CD1c-positive myeloid dendritic cell (primary cell): ENCODE data around the gene ADPRM.
"Not testable (repeated sequence)": the region's sequence is repeated elsewhere in the genome, so short reads cannot be mapped to it uniquely, and the experiment has no call there.

Source experiments
- DNase-seq: peaks from one replicate; pipeline ENCODE4 v3.0.0-alpha.2; 2016; ENCODE audit errors: extremely low spot score

ADPRM gene

GRCh38 chr17:10697092-10698081 lies at the start of gene ADPRM, which contains the start of gene SCO1:
Gene ADPRM (plus strand): TSS chr17:10697594. CDS start chr17:10704927, 7,333 bp downstream.
Gene SCO1 (minus strand): TSS chr17:10697533. CDS start chr17:10697507, 26 bp downstream.
- DNase-seq, result peak; percentile 96

GRCh38 chr17:10648381-10648780 lies 49.0 kb upstream of the ADPRM start:
- no peak for DNase-seq

- DNase-seq, result no peak
Measured at GRCh38 chr17:10648956-10649355, 48.4 kb upstream of the ADPRM start.

GRCh38 chr17:10649602-10650001 lies 47.8 kb upstream of the ADPRM start:
- DNase-seq, result no peak

GRCh38 chr17:10651927-10652326 lies 45.5 kb upstream of the ADPRM start:
- DNase-seq, result no peak

- peak; percentile 63 for DNase-seq
Measured at GRCh38 chr17:10652984-10653659, 44.3 kb upstream of the ADPRM start.

- no peak for DNase-seq
Measured at GRCh38 chr17:10653987-10654386, 43.4 kb upstream of the ADPRM start.

GRCh38 chr17:10657148-10657547 lies 40.2 kb upstream of the ADPRM start, which contains the start of gene MYH3:
Gene MYH3 (minus strand): TSS chr17:10657309. CDS start chr17:10655064, 2,245 bp downstream.
- DNase-seq, result no peak

GRCh38 chr17:10657879-10658278 lies 39.5 kb upstream of the ADPRM start:
- no peak for DNase-seq

GRCh38 chr17:10661437-10661836 lies 36.0 kb upstream of the ADPRM start:
- DNase-seq, result no peak

- no peak for DNase-seq
Measured at GRCh38 chr17:10663231-10663630, 34.2 kb upstream of the ADPRM start.

- no peak for DNase-seq
Measured at GRCh38 chr17:10664571-10664970, 32.8 kb upstream of the ADPRM start.

GRCh38 chr17:10666906-10667305 lies 30.5 kb upstream of the ADPRM start:
- DNase-seq, result no peak

- DNase-seq, result no peak
Measured at GRCh38 chr17:10668775-10669174, 28.6 kb upstream of the ADPRM start.

- no peak for DNase-seq
Measured at GRCh38 chr17:10673312-10673711, 24.1 kb upstream of the ADPRM start.

GRCh38 chr17:10674704-10675103 lies 22.7 kb upstream of the ADPRM start:
- DNase-seq, result no peak

GRCh38 chr17:10681866-10682446 lies 15.4 kb upstream of the ADPRM start:
- no peak for DNase-seq

GRCh38 chr17:10683853-10684252 lies 13.5 kb upstream of the ADPRM start:
- peak; percentile 24 for DNase-seq

GRCh38 chr17:10687499-10687898 lies 9.9 kb upstream of the ADPRM start:
- DNase-seq, result no peak

- DNase-seq, result not testable (repeated sequence)
Measured at GRCh38 chr17:10695875-10696407, 1.5 kb upstream of the ADPRM start.

- peak; percentile 34 for DNase-seq
Measured at GRCh38 chr17:10698096-10698818, 863 bp downstream of the ADPRM start.
